A673 (cell line): ENCODE results near the gene DPYD.

ENCODE experiments used
- EZH2 ChIP-seq: fragments of 200-600 bp; sonication (generic); IDR thresholded peaks from 2 replicates; pipeline ENCODE4 v1.6.1; 2017; ENCODE audit warnings: borderline replicate concordance, low read depth, mild to moderate bottlenecking, mixed read lengths, antibody characterized with exemption, low read length; ENCODE audit not compliant: poor library complexity, severe bottlenecking
- TF ChIP-seq, protein P1 (sequence below): fragments of 300-800, 200-600 bp; sonication (generic); conservative IDR thresholded peaks from 2 replicates; pipeline ENCODE4 v1.5.1; 2017; ENCODE audit warnings: low read depth, mild to moderate bottlenecking, antibody characterized with exemption, low read length, moderate library complexity, mixed read lengths

GRCh38 chr1:97209381-97209957, 711.4 kb downstream of the DPYD start:
- TF ChIP-seq, protein P1, sequence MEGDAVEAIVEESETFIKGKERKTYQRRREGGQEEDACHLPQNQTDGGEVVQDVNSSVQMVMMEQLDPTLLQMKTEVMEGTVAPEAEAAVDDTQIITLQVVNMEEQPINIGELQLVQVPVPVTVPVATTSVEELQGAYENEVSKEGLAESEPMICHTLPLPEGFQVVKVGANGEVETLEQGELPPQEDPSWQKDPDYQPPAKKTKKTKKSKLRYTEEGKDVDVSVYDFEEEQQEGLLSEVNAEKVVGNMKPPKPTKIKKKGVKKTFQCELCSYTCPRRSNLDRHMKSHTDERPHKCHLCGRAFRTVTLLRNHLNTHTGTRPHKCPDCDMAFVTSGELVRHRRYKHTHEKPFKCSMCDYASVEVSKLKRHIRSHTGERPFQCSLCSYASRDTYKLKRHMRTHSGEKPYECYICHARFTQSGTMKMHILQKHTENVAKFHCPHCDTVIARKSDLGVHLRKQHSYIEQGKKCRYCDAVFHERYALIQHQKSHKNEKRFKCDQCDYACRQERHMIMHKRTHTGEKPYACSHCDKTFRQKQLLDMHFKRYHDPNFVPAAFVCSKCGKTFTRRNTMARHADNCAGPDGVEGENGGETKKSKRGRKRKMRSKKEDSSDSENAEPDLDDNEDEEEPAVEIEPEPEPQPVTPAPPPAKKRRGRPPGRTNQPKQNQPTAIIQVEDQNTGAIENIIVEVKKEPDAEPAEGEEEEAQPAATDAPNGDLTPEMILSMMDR, result no peak
- no peak for TF ChIP-seq EZH2
